ENCODE results near the gene FUBP3.

Gene FUBP3

GRCh38 chr9:130606887-130607600, 27.7 kb downstream of the FUBP3 start:
- DNase-seq (ENCODE audit: low spot score): no peak

GRCh38 chr9:130607640-130608420, 28.5 kb downstream of the FUBP3 start:
- DNase-seq (ENCODE audit: low spot score): no peak

GRCh38 chr9:130608554-130609134, 29.3 kb downstream of the FUBP3 start:
- no peak for DNase-seq (ENCODE audit: low spot score)

- no peak for DNase-seq (ENCODE audit: low spot score)
These were observed 29.8 kb downstream of the FUBP3 start for GRCh38 chr9:130609163-130609562.

GRCh38 chr9:130610862-130611707, 31.7 kb downstream of the FUBP3 start:
- no peak for DNase-seq (ENCODE audit: low spot score)

GRCh38 chr9:130616451-130616850, 37.1 kb downstream of the FUBP3 start:
- DNase-seq (ENCODE audit: low spot score): no peak

GRCh38 chr9:130623466-130623865, 44.1 kb downstream of the FUBP3 start:
- DNase-seq (ENCODE audit: low spot score): no peak

- DNase-seq (ENCODE audit: low spot score): no peak
These were observed 44.8 kb downstream of the FUBP3 start for GRCh38 chr9:130624154-130624553.

GRCh38 chr9:130626249-130626996, 47.0 kb downstream of the FUBP3 start:
- no peak for DNase-seq (ENCODE audit: low spot score)

- no peak for DNase-seq (ENCODE audit: low spot score)
These were observed 47.7 kb downstream of the FUBP3 start for GRCh38 chr9:130627051-130627450.

- DNase-seq (ENCODE audit: low spot score): no peak
These were observed 48.8 kb downstream of the FUBP3 start for GRCh38 chr9:130627896-130628792.

- DNase-seq (ENCODE audit: low spot score): no peak
These were observed 50.2 kb downstream of the FUBP3 start for GRCh38 chr9:130629443-130630070.

GRCh38 chr9:130630071-130630450, 50.7 kb downstream of the FUBP3 start:
- DNase-seq (ENCODE audit: low spot score): no peak

GRCh38 chr9:130630506-130631330, 51.3 kb downstream of the FUBP3 start:
- no peak for DNase-seq (ENCODE audit: low spot score)

- no peak for DNase-seq (ENCODE audit: low spot score)
These were observed 52.1 kb downstream of the FUBP3 start for GRCh38 chr9:130631331-130632080.

GRCh38 chr9:130632081-130632710, 52.8 kb downstream of the FUBP3 start:
- no peak for DNase-seq (ENCODE audit: low spot score)

- no peak for DNase-seq (ENCODE audit: low spot score)
These were observed 53.5 kb downstream of the FUBP3 start for GRCh38 chr9:130632841-130633240.
